GM18873 (cell line): ENCODE data around the gene SRP68.
A peak's percentile ranks its signal among the peaks of the same experiment; 100 is the strongest.

Source experiments
- ATAC-seq: cut with Tn5 transposase; IDR thresholded peaks from one replicate; pipeline ENCODE4 v1.9.1; 2021; ENCODE audit warnings: mild to moderate bottlenecking, moderate library complexity, moderate number of reproducible peaks; ENCODE audit not compliant: unreplicated experiment, low FRiP score

SRP68 gene

GRCh38 chr17:76072148-76072858 lies at the start of gene SRP68:
Gene SRP68, minus strand, starts transcription at chr17:76072517. Its CDS starts 26 bp downstream, at chr17:76072491.
- ATAC-seq = no peak

GRCh38 chr17:76121932-76122430 lies 49.7 kb upstream of the SRP68 start:
- no peak for ATAC-seq

GRCh38 chr17:76120658-76121008 lies 48.3 kb upstream of the SRP68 start:
- ATAC-seq = no peak

- ATAC-seq = no peak
Observed at GRCh38 chr17:76119409-76120371, 47.4 kb upstream of the SRP68 start.

GRCh38 chr17:76115138-76115754 lies 42.9 kb upstream of the SRP68 start:
- no peak for ATAC-seq

GRCh38 chr17:76111956-76112355 lies 39.6 kb upstream of the SRP68 start:
- no peak for ATAC-seq

GRCh38 chr17:76107509-76107908 lies 35.2 kb upstream of the SRP68 start:
- ATAC-seq = no peak

- no peak for ATAC-seq
Observed at GRCh38 chr17:76106703-76107102, 34.4 kb upstream of the SRP68 start.

- no peak for ATAC-seq
Observed at GRCh38 chr17:76104896-76105231, 32.5 kb upstream of the SRP68 start.

- ATAC-seq = no peak
Observed at GRCh38 chr17:76104140-76104895, 32.0 kb upstream of the SRP68 start.

- ATAC-seq = peak; percentile 60
Observed at GRCh38 chr17:76103274-76104139, 31.2 kb upstream of the SRP68 start, which contains the start of gene EXOC7. Gene EXOC7, minus strand, starts transcription at chr17:76103787. Its CDS starts 95 bp downstream, at chr17:76103692.

- no peak for ATAC-seq
Observed at GRCh38 chr17:76102944-76103273, 30.6 kb upstream of the SRP68 start.

- ATAC-seq = no peak
Observed at GRCh38 chr17:76097716-76098295, 25.5 kb upstream of the SRP68 start.

GRCh38 chr17:76095943-76096342 lies 23.6 kb upstream of the SRP68 start:
- ATAC-seq = no peak

- ATAC-seq = no peak
Observed at GRCh38 chr17:76094046-76094445, 21.7 kb upstream of the SRP68 start.

- no peak for ATAC-seq
Observed at GRCh38 chr17:76092526-76093413, 20.5 kb upstream of the SRP68 start.

GRCh38 chr17:76091526-76092286 lies 19.4 kb upstream of the SRP68 start:
- no peak for ATAC-seq
